ENCODE data around the gene MCRIP2.

DNA sequence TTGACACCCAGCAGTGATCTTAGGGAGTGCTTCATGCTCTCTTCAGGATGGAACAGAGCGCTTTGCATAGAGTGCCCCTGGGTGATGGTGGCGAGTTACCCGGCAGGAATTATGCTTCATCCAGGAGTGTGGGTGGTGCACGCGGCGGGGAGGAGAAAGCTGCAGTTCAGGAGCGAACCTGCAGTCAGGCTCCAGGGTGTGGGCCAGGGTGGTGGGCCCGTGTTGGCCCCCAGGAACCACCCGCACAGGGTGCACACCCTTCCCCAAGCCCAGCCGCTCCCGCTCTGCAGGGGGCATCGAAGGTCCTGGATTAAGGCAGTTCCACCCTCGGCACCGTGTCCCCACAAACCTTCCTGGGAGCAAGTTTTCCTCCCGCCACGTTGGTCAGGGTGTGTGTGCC lies 47.8 kb upstream of the MCRIP2 start:
- TF ChIP-seq, protein P1, sequence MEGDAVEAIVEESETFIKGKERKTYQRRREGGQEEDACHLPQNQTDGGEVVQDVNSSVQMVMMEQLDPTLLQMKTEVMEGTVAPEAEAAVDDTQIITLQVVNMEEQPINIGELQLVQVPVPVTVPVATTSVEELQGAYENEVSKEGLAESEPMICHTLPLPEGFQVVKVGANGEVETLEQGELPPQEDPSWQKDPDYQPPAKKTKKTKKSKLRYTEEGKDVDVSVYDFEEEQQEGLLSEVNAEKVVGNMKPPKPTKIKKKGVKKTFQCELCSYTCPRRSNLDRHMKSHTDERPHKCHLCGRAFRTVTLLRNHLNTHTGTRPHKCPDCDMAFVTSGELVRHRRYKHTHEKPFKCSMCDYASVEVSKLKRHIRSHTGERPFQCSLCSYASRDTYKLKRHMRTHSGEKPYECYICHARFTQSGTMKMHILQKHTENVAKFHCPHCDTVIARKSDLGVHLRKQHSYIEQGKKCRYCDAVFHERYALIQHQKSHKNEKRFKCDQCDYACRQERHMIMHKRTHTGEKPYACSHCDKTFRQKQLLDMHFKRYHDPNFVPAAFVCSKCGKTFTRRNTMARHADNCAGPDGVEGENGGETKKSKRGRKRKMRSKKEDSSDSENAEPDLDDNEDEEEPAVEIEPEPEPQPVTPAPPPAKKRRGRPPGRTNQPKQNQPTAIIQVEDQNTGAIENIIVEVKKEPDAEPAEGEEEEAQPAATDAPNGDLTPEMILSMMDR (conservative IDR thresholded peaks at IDR 0.05 in 1 of 2, IDR thresholded peaks at IDR 0.05 in 1 of 2; ENCODE audit: extremely low read depth in 1 of 2, insufficient read depth in 1 of 2, low read depth in 1 of 2, low read length in 2 of 2) = no peak
- no peak for TF ChIP-seq EZH2 (IDR thresholded peaks at IDR 0.05; ENCODE audit: borderline replicate concordance, low read length)

Measured in mammary epithelial cell (primary cell).